Measurements from ENCODE around the gene SIRT5. TPM values are rescaled to one million over a fixed set of nuclear protein-coding genes. Genes with fewer than 3 reads are reported as not detected.
A peak's percentile ranks its signal among the peaks of the same experiment; 100 is the strongest.

SIRT5 gene
- total RNA-seq, 1 experiment from 2014 or later: 15.2 TPM

- Histone ChIP-seq H3K9me2 (replicated peaks; ENCODE audit: insufficient read depth, low read length) (no peaks in the 10 kb centered on the region), H3K4me2 (ENCODE audit: low read depth, low read length, poor library complexity, severe bottlenecking) (no peak overlapping the region), H2AFZ (ENCODE audit: low read length) (no peak overlapping the region), H3K79me2 (ENCODE audit: low read length) (no peaks in the 10 kb centered on the region), H3K9ac (ENCODE audit: low read length) (no peak overlapping the region), H3K9me3 (ENCODE audit: low read length) (no peaks in the 10 kb centered on the region), H3K27ac (ENCODE audit: low read length) (no peak overlapping the region), H3K4me3 (ENCODE audit: low read length) (no peak overlapping the region), H3K27me3 (ENCODE audit: low read length) (no peaks in the 10 kb centered on the region), H3K4me1 (ENCODE audit: low read length) (peaks cover 7% of the 10 kb centered on the region), H3K36me3 (ENCODE audit: insufficient read depth, low read length) (no peaks in the 10 kb centered on the region), H4K20me1 (ENCODE audit: insufficient read depth, low read depth, low read length) (no peaks in the 10 kb centered on the region)
- DNase-seq: no peak
These were observed 5.4 kb upstream of the SIRT5 start for GRCh38 chr6:13568970-13569369.

GRCh38 chr6:13572240-13572639, 2.2 kb upstream of the SIRT5 start:
- Histone ChIP-seq H3K4me2 (ENCODE audit: low read depth, low read length, poor library complexity, severe bottlenecking) (no peak overlapping the region), H3K9me2 (replicated peaks; ENCODE audit: insufficient read depth, low read length) (no peaks in the 10 kb centered on the region), H3K36me3 (ENCODE audit: insufficient read depth, low read length) (no peaks in the 10 kb centered on the region), H3K4me1 (ENCODE audit: low read length) (peaks cover 18% of the 10 kb centered on the region), H2AFZ (ENCODE audit: low read length) (no peak overlapping the region), H3K27me3 (ENCODE audit: low read length) (no peaks in the 10 kb centered on the region), H3K4me3 (ENCODE audit: low read length) (no peak overlapping the region), H3K27ac (ENCODE audit: low read length) (no peak overlapping the region), H4K20me1 (ENCODE audit: insufficient read depth, low read depth, low read length) (no peaks in the 10 kb centered on the region), H3K79me2 (ENCODE audit: low read length) (peaks cover 16% of the 10 kb centered on the region), H3K9me3 (ENCODE audit: low read length) (peaks cover 6% of the 10 kb centered on the region; the same call in 1 of the 2 replicates), H3K9ac (ENCODE audit: low read length) (no peak overlapping the region)
- DNase-seq: no peak

- Histone ChIP-seq H3K4me2 (ENCODE audit: low read depth, low read length, poor library complexity, severe bottlenecking) (peak overlapping the region; percentile 93), H3K9me3 (ENCODE audit: low read length) (peaks cover 6% of the 10 kb centered on the region; the same call in 1 of the 2 replicates), H3K36me3 (ENCODE audit: insufficient read depth, low read length) (no peaks in the 10 kb centered on the region), H3K9me2 (replicated peaks; ENCODE audit: insufficient read depth, low read length) (no peaks in the 10 kb centered on the region), H3K27ac (ENCODE audit: low read length) (no peak overlapping the region), H3K9ac (ENCODE audit: low read length) (peak overlapping the region; percentile 91), H3K79me2 (ENCODE audit: low read length) (peaks cover 18% of the 10 kb centered on the region), H4K20me1 (ENCODE audit: insufficient read depth, low read depth, low read length) (no peaks in the 10 kb centered on the region), H3K4me3 (ENCODE audit: low read length) (peak overlapping the region; percentile 84), H2AFZ (ENCODE audit: low read length) (peak overlapping the region; percentile 81; the same call in 1 of the 2 replicates), H3K4me1 (ENCODE audit: low read length) (peaks cover 18% of the 10 kb centered on the region), H3K27me3 (ENCODE audit: low read length) (no peaks in the 10 kb centered on the region)
- no peak for DNase-seq
These were observed 1.3 kb upstream of the SIRT5 start for GRCh38 chr6:13572951-13573654.

- peak overlapping the region; percentile 84 for H3K4me3 ChIP-seq (ENCODE audit: low read length)
- H3K9ac ChIP-seq (ENCODE audit: low read length): peak overlapping the region; percentile 91
- H3K27ac ChIP-seq (ENCODE audit: low read length): no peak overlapping the region; the same call in 1 of the 2 replicates
- no peaks in the 10 kb centered on the region for H3K9me2 ChIP-seq (replicated peaks; ENCODE audit: insufficient read depth, low read length)
- H4K20me1 ChIP-seq (ENCODE audit: insufficient read depth, low read depth, low read length): no peaks in the 10 kb centered on the region
- H3K4me1 ChIP-seq (ENCODE audit: low read length): peaks cover 18% of the 10 kb centered on the region
- no peaks in the 10 kb centered on the region for H3K27me3 ChIP-seq (ENCODE audit: low read length)
- H3K36me3 ChIP-seq (ENCODE audit: insufficient read depth, low read length): no peaks in the 10 kb centered on the region
- peaks cover 18% of the 10 kb centered on the region for H3K79me2 ChIP-seq (ENCODE audit: low read length)
- peak overlapping the region; percentile 93 for H3K4me2 ChIP-seq (ENCODE audit: low read depth, low read length, poor library complexity, severe bottlenecking)
- H2AFZ ChIP-seq (ENCODE audit: low read length): peak overlapping the region; percentile 81; the same call in 1 of the 2 replicates
- DNase-seq: no peak
- H3K9me3 ChIP-seq (ENCODE audit: low read length): peaks cover 6% of the 10 kb centered on the region; the same call in 1 of the 2 replicates
These were observed 711 bp upstream of the SIRT5 start for GRCh38 chr6:13573669-13574110.

GRCh38 chr6:13574149-13574570, 241 bp upstream of the SIRT5 start:
- no peaks in the 10 kb centered on the region for H4K20me1 ChIP-seq (ENCODE audit: insufficient read depth, low read depth, low read length)
- H3K79me2 ChIP-seq (ENCODE audit: low read length): peaks cover 18% of the 10 kb centered on the region
- peak overlapping the region; percentile 93 for H3K4me2 ChIP-seq (ENCODE audit: low read depth, low read length, poor library complexity, severe bottlenecking)
- peaks cover 18% of the 10 kb centered on the region for H3K4me1 ChIP-seq (ENCODE audit: low read length)
- H3K4me3 ChIP-seq (ENCODE audit: low read length): peak overlapping the region; percentile 84
- H3K9me3 ChIP-seq (ENCODE audit: low read length): peaks cover 6% of the 10 kb centered on the region; the same call in 1 of the 2 replicates
- H3K27ac ChIP-seq (ENCODE audit: low read length): peak overlapping the region; percentile 83
- no peaks in the 10 kb centered on the region for H3K36me3 ChIP-seq (ENCODE audit: insufficient read depth, low read length)
- no peak overlapping the region for H2AFZ ChIP-seq (ENCODE audit: low read length)
- H3K9ac ChIP-seq (ENCODE audit: low read length): peak overlapping the region; percentile 91
- H3K9me2 ChIP-seq (replicated peaks; ENCODE audit: insufficient read depth, low read length): no peaks in the 10 kb centered on the region
- no peaks in the 10 kb centered on the region for H3K27me3 ChIP-seq (ENCODE audit: low read length)
- peak; percentile 98 for DNase-seq

- Histone ChIP-seq H3K36me3 (ENCODE audit: insufficient read depth, low read length) (no peaks in the 10 kb centered on the region), H3K4me1 (ENCODE audit: low read length) (peaks cover 18% of the 10 kb centered on the region), H3K9me3 (ENCODE audit: low read length) (peaks cover 6% of the 10 kb centered on the region; the same call in 1 of the 2 replicates), H4K20me1 (ENCODE audit: insufficient read depth, low read depth, low read length) (no peaks in the 10 kb centered on the region), H3K27ac (ENCODE audit: low read length) (peak overlapping the region; percentile 83; the same call in 1 of the 2 replicates), H2AFZ (ENCODE audit: low read length) (no peak overlapping the region), H3K27me3 (ENCODE audit: low read length) (no peaks in the 10 kb centered on the region), H3K9ac (ENCODE audit: low read length) (peak overlapping the region; percentile 91), H3K79me2 (ENCODE audit: low read length) (peaks cover 18% of the 10 kb centered on the region), H3K9me2 (replicated peaks; ENCODE audit: insufficient read depth, low read length) (no peaks in the 10 kb centered on the region), H3K4me2 (ENCODE audit: low read depth, low read length, poor library complexity, severe bottlenecking) (peak overlapping the region; percentile 93), H3K4me3 (ENCODE audit: low read length) (peak overlapping the region; percentile 84)
- DNase-seq: no peak
These were observed 975 bp downstream of the SIRT5 start for GRCh38 chr6:13575377-13575775.

- no peaks in the 10 kb centered on the region for H3K9me2 ChIP-seq (replicated peaks; ENCODE audit: insufficient read depth, low read length)
- DNase-seq: no peak
- H3K27me3 ChIP-seq (ENCODE audit: low read length): no peaks in the 10 kb centered on the region
- H3K9me3 ChIP-seq (ENCODE audit: low read length): peaks cover 6% of the 10 kb centered on the region; the same call in 1 of the 2 replicates
- H3K27ac ChIP-seq (ENCODE audit: low read length): no peak overlapping the region; the same call in 1 of the 2 replicates
- H4K20me1 ChIP-seq (ENCODE audit: insufficient read depth, low read depth, low read length): no peaks in the 10 kb centered on the region
- no peak overlapping the region for H3K9ac ChIP-seq (ENCODE audit: low read length)
- peaks cover 18% of the 10 kb centered on the region for H3K4me1 ChIP-seq (ENCODE audit: low read length)
- H2AFZ ChIP-seq (ENCODE audit: low read length): no peak overlapping the region
- peak overlapping the region; percentile 93 for H3K4me2 ChIP-seq (ENCODE audit: low read depth, low read length, poor library complexity, severe bottlenecking)
- H3K4me3 ChIP-seq (ENCODE audit: low read length): peak overlapping the region; percentile 84; the same call in 1 of the 2 replicates
- no peaks in the 10 kb centered on the region for H3K36me3 ChIP-seq (ENCODE audit: insufficient read depth, low read length)
- peaks cover 18% of the 10 kb centered on the region for H3K79me2 ChIP-seq (ENCODE audit: low read length)
These were observed 1.6 kb downstream of the SIRT5 start for GRCh38 chr6:13576017-13576416.

- Histone ChIP-seq H3K27ac (ENCODE audit: low read length) (no peak overlapping the region), H3K9ac (ENCODE audit: low read length) (no peak overlapping the region), H3K27me3 (ENCODE audit: low read length) (no peaks in the 10 kb centered on the region), H4K20me1 (ENCODE audit: insufficient read depth, low read depth, low read length) (no peaks in the 10 kb centered on the region), H3K9me2 (replicated peaks; ENCODE audit: insufficient read depth, low read length) (no peaks in the 10 kb centered on the region), H3K36me3 (ENCODE audit: insufficient read depth, low read length) (no peaks in the 10 kb centered on the region), H3K4me2 (ENCODE audit: low read depth, low read length, poor library complexity, severe bottlenecking) (no peak overlapping the region), H3K79me2 (ENCODE audit: low read length) (peaks cover 18% of the 10 kb centered on the region), H2AFZ (ENCODE audit: low read length) (no peak overlapping the region), H3K4me3 (ENCODE audit: low read length) (no peak overlapping the region), H3K4me1 (ENCODE audit: low read length) (peaks cover 18% of the 10 kb centered on the region), H3K9me3 (ENCODE audit: low read length) (peaks cover 6% of the 10 kb centered on the region; the same call in 1 of the 2 replicates)
- no peak for DNase-seq
These were observed 3.5 kb downstream of the SIRT5 start for GRCh38 chr6:13577926-13578325.
